GM20000 (cell line): ENCODE results near the gene HAUS6.

Experiments
- DNase-seq: peaks from one replicate; pipeline ENCODE4 v3.0.0; 2012; ENCODE audit warnings: low spot score
- TF ChIP-seq, protein P1 (sequence below): IDR thresholded peaks from 2 replicates; pipeline ENCODE4 v1.5.1; 2012; ENCODE audit warnings: mild to moderate bottlenecking, control low read depth; ENCODE audit errors: extremely low read depth, missing control alignments

The HAUS6 gene

GRCh38 chr9:19048966-19049916 lies 53.5 kb downstream of the HAUS6 start, which contains the start of gene RRAGA:
Gene RRAGA (plus strand): TSS chr9:19049427. CDS start chr9:19049660, 233 bp downstream.
- TF ChIP-seq, protein P1, sequence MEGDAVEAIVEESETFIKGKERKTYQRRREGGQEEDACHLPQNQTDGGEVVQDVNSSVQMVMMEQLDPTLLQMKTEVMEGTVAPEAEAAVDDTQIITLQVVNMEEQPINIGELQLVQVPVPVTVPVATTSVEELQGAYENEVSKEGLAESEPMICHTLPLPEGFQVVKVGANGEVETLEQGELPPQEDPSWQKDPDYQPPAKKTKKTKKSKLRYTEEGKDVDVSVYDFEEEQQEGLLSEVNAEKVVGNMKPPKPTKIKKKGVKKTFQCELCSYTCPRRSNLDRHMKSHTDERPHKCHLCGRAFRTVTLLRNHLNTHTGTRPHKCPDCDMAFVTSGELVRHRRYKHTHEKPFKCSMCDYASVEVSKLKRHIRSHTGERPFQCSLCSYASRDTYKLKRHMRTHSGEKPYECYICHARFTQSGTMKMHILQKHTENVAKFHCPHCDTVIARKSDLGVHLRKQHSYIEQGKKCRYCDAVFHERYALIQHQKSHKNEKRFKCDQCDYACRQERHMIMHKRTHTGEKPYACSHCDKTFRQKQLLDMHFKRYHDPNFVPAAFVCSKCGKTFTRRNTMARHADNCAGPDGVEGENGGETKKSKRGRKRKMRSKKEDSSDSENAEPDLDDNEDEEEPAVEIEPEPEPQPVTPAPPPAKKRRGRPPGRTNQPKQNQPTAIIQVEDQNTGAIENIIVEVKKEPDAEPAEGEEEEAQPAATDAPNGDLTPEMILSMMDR: peak; percentile 70
- DNase-seq: peak; percentile 96

- no peak for DNase-seq
- TF ChIP-seq, protein P1: no peak
Measured at GRCh38 chr9:19036611-19037010, 66.1 kb downstream of the HAUS6 start.

- peak; percentile 2 for DNase-seq
- TF ChIP-seq, protein P1: no peak
Measured at GRCh38 chr9:19033015-19033414, 69.7 kb downstream of the HAUS6 start, which contains the start of gene SAXO1. Gene SAXO1 (minus strand): TSS chr9:19033209. CDS start chr9:19032908, 301 bp downstream.

GRCh38 chr9:19032406-19032805 lies 70.3 kb downstream of the HAUS6 start:
- DNase-seq: no peak
- TF ChIP-seq, protein P1: no peak

DNA sequence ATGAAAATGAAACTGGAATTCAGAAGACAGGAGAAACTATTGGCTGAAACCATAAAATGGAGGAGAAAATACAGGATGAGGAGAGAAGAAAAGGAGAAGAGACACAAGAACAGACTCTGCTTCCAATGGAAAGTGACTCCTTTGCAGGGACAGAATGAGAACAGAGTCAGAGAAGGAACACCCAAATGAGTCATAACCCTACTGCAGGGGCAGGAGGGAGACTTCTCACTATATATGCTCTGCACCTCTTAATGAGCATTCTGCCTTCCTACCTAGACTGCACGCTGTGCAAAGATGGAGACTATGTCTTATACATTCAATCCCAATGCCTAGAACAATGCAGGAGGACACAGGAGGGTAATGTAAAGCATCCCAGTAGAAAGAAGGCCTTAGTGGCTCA lies 71.8 kb downstream of the HAUS6 start:
- TF ChIP-seq, protein P1: no peak

GRCh38 chr9:19028835-19029451 lies 73.8 kb downstream of the HAUS6 start:
- TF ChIP-seq, protein P1: peak; percentile 46
- peak; percentile 87 for DNase-seq

More for the DNA sequence above, 71.8 kb downstream of the HAUS6 start:
- DNase-seq: peak; percentile 35

GRCh38 chr9:19027825-19028224 lies 74.9 kb downstream of the HAUS6 start:
- no peak for DNase-seq
- TF ChIP-seq, protein P1: no peak
